Hepatocyte (in vitro differentiated cells): Measurements from ENCODE around the gene PRKACA.

Experiments
- EZH2phosphoT487 ChIP-seq: fragments of 200-600 bp; sonication (generic); IDR thresholded peaks from one replicate; pipeline ENCODE4 v1.6.1; 2018; ENCODE audit warnings: antibody characterized with exemption, mild to moderate bottlenecking, low read depth, moderate library complexity; ENCODE audit not compliant: unreplicated experiment, severe bottlenecking
- TF ChIP-seq, protein P1 (sequence below): fragments of 200-600 bp; sonication (generic); IDR thresholded peaks from 2 replicates; pipeline ENCODE4 v1.5.1; 2016; ENCODE audit warnings: antibody characterized with exemption, mild to moderate bottlenecking; ENCODE audit not compliant: poor library complexity

DNA sequence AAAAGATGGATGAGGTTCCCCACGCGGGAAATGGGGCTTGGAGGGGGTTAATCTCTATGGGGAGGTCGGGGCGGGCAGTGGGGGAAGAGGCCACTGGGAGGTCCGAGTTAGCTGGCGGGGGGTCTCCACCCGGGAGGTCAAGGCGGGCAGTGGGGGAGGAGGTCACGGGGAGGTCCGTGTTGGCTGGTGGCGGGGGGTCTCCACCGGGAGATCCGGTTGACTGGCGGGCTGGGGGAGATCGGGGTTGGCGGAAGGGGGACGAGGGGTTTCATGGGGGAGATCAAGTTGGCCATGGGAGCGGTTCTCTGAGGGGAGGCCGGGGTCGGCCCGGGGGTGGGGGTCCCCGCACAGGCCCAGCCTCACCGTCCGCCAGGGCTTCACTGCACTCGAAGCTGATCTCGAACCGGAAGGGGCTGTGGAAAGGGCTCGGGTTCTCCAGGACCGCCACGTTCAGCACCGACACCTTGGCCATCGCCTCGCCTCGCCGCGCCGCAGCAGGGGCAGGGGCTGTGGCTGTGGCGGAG, 18.5 kb upstream of the PRKACA start:
- TF ChIP-seq, protein P1, sequence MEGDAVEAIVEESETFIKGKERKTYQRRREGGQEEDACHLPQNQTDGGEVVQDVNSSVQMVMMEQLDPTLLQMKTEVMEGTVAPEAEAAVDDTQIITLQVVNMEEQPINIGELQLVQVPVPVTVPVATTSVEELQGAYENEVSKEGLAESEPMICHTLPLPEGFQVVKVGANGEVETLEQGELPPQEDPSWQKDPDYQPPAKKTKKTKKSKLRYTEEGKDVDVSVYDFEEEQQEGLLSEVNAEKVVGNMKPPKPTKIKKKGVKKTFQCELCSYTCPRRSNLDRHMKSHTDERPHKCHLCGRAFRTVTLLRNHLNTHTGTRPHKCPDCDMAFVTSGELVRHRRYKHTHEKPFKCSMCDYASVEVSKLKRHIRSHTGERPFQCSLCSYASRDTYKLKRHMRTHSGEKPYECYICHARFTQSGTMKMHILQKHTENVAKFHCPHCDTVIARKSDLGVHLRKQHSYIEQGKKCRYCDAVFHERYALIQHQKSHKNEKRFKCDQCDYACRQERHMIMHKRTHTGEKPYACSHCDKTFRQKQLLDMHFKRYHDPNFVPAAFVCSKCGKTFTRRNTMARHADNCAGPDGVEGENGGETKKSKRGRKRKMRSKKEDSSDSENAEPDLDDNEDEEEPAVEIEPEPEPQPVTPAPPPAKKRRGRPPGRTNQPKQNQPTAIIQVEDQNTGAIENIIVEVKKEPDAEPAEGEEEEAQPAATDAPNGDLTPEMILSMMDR: no peak
- no peak for TF ChIP-seq EZH2phosphoT487
